Measurements from ENCODE around the gene SPARC. TPM values are rescaled to one million over a fixed set of nuclear protein-coding genes. Genes with fewer than 3 reads are reported as not detected.

The SPARC gene, protein sequence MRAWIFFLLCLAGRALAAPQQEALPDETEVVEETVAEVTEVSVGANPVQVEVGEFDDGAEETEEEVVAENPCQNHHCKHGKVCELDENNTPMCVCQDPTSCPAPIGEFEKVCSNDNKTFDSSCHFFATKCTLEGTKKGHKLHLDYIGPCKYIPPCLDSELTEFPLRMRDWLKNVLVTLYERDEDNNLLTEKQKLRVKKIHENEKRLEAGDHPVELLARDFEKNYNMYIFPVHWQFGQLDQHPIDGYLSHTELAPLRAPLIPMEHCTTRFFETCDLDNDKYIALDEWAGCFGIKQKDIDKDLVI
- total RNA-seq: 4,412 and 6,097 TPM in 2 replicates

GRCh38 chr5:151686674-151687407 lies at the start of gene SPARC:
SPARC (minus strand) TSS chr5:151686915; CDS start chr5:151676188, 10,727 bp downstream.

Other genes starting within 250 kb of the SPARC start
- gene SLC36A1, start 239.3 kb downstream of the SPARC start, total RNA-seq: 4.6 and 10.0 TPM in 2 replicates
- not detected in 2 replicates for gene FAT2, start 95.6 kb downstream of the SPARC start, total RNA-seq
- 165 and 166 TPM in 2 replicates for gene ATOX1, start 71.7 kb upstream of the SPARC start, total RNA-seq
- 67.2 and 90.6 TPM in 2 replicates for gene G3BP1, start 85.0 kb upstream of the SPARC start, total RNA-seq
- not detected in 2 replicates for gene GLRA1, start 237.9 kb upstream of the SPARC start, total RNA-seq